GM23338 (cell line): ENCODE measurements around the gene CFAP53. TPM values are rescaled to one million over a fixed set of nuclear protein-coding genes. Genes with fewer than 3 reads are reported as not detected.

Experiments used
- ATAC-seq: fragments of 200-7000 bp; cut with Tn5 transposase; 3 replicates; pipeline ENCODE4 v1.9.1; 2020
- DNase-seq: peaks from one replicate; pipeline ENCODE4 v3.0.0-alpha.2; 2015; ENCODE audit warnings: low spot score
- H2AFZ ChIP-seq: fragments of 200-600 bp; sonication (generic); 2 replicates; pipeline ENCODE4 v1.8.0; 2016; ENCODE audit warnings: antibody characterized with exemption, mild to moderate bottlenecking, moderate library complexity
- H3F3A ChIP-seq: fragments of 200-600 bp; sonication (generic); replicated peaks from 2 replicates; pipeline ENCODE4 v1.8.0; 2017; ENCODE audit warnings: antibody characterized with exemption, mixed run types, low read depth
- H3K27ac ChIP-seq: fragments of 200-600 bp; sonication (generic); 2 replicates; pipeline ENCODE4 v1.6.1; 2016; ENCODE audit warnings: low read depth
- H3K27me3 ChIP-seq: fragments of 200-600 bp; sonication (generic); 2 replicates; pipeline ENCODE4 v1.8.0; 2016; ENCODE audit warnings: mild to moderate bottlenecking, mixed run types, moderate library complexity; ENCODE audit not compliant: insufficient read depth
- H3K36me3 ChIP-seq: fragments of 200-600 bp; sonication (generic); 2 replicates; pipeline ENCODE4 v1.8.0; 2016; ENCODE audit warnings: mild to moderate bottlenecking; ENCODE audit not compliant: insufficient read depth
- H3K4me1 ChIP-seq: fragments of 200-600 bp; sonication (generic); 2 replicates; pipeline ENCODE4 v1.8.0; 2016; ENCODE audit warnings: mild to moderate bottlenecking, moderate library complexity; ENCODE audit not compliant: insufficient read depth
- H3K4me2 ChIP-seq: fragments of 200-600 bp; sonication (generic); 2 replicates; pipeline ENCODE4 v1.7.1; 2017; ENCODE audit warnings: mixed run types
- H3K4me3 ChIP-seq: fragments of 200-600 bp; sonication (generic); 2 replicates; pipeline ENCODE4 v1.6.1; 2016; ENCODE audit warnings: mixed run types
- H3K79me2 ChIP-seq: fragments of 200-600 bp; sonication (generic); replicated peaks from 2 replicates; pipeline ENCODE4 v1.8.0; 2017; ENCODE audit warnings: mild to moderate bottlenecking; ENCODE audit not compliant: insufficient read depth
- H3K9me2 ChIP-seq: fragments of 200-600 bp; sonication (generic); 2 replicates; pipeline ENCODE4 v1.8.0; 2017; ENCODE audit not compliant: insufficient read depth
- H4K20me1 ChIP-seq: fragments of 200-600 bp; sonication (generic); replicated peaks from 2 replicates; pipeline ENCODE4 v1.8.0; 2017; ENCODE audit warnings: mild to moderate bottlenecking; ENCODE audit not compliant: insufficient read depth
- H3K27ac Mint-ChIP-seq: 2 replicates; pipeline ENCODE4 v1.8.0; 2020; ENCODE audit warnings: inconsistent platforms, mild to moderate bottlenecking, moderate library complexity, mixed read lengths
- H3K27me3 Mint-ChIP-seq: 3 replicates; pipeline ENCODE4 v1.8.0; 2022; ENCODE audit warnings: low read depth, mild to moderate bottlenecking, moderate library complexity, mixed read lengths, inconsistent platforms; ENCODE audit not compliant: insufficient read depth, poor library complexity
- H3K36me3 Mint-ChIP-seq: 3 replicates; pipeline ENCODE4 v1.8.0; 2021; ENCODE audit warnings: low read depth, mild to moderate bottlenecking, inconsistent platforms, moderate library complexity, mixed read lengths
- H3K4me1 Mint-ChIP-seq: 3 replicates; pipeline ENCODE4 v1.8.0; 2020; ENCODE audit warnings: mild to moderate bottlenecking, inconsistent platforms, mixed read lengths
- H3K4me3 Mint-ChIP-seq: 3 replicates; pipeline ENCODE4 v1.8.0; 2021; ENCODE audit warnings: moderate library complexity, mild to moderate bottlenecking, inconsistent platforms, mixed read lengths
- H3K9me3 Mint-ChIP-seq: 3 replicates; pipeline ENCODE4 v1.8.0; 2020; ENCODE audit warnings: moderate library complexity, mild to moderate bottlenecking, inconsistent platforms, mixed read lengths
- CREB1 ChIP-seq: fragments of 250-450 bp; sonication (Bioruptor Pico); IDR thresholded peaks from 2 replicates; pipeline ENCODE4 v1.5.0; 2020; ENCODE audit warnings: low read depth, mild to moderate bottlenecking, moderate library complexity
- ETS1 ChIP-seq: IDR thresholded peaks from 2 replicates; pipeline ENCODE4 v1.6.1; 2016; ENCODE audit warnings: antibody characterized with exemption
- EZH2 ChIP-seq: fragments of 200-600 bp; sonication (generic); IDR thresholded peaks from one replicate; pipeline ENCODE4 v1.8.0; 2017; ENCODE audit warnings: antibody characterized with exemption, mild to moderate bottlenecking, low read depth; ENCODE audit not compliant: unreplicated experiment
- EZH2phosphoT487 ChIP-seq: fragments of 200-600 bp; sonication (generic); IDR thresholded peaks from one replicate; pipeline ENCODE4 v1.8.1; 2018; ENCODE audit warnings: antibody characterized with exemption; ENCODE audit not compliant: unreplicated experiment
- JUNB ChIP-seq: IDR thresholded peaks from one replicate; pipeline ENCODE4 v1.6.1; 2016; ENCODE audit warnings: antibody characterized with exemption; ENCODE audit not compliant: unreplicated experiment
- NANOG ChIP-seq: IDR thresholded peaks from 2 replicates; pipeline ENCODE4 v1.6.1; 2016; ENCODE audit warnings: antibody characterized with exemption, borderline replicate concordance
- POLR2AphosphoS5 ChIP-seq: IDR thresholded peaks from 2 replicates; pipeline ENCODE4 v1.6.1; 2016; ENCODE audit warnings: antibody characterized with exemption, low read depth
- STAT1 ChIP-seq: IDR thresholded peaks from one replicate; pipeline ENCODE4 v1.6.1; 2016; ENCODE audit warnings: antibody characterized with exemption; ENCODE audit not compliant: unreplicated experiment
- ZNF114 ChIP-seq: fragments of 250-450 bp; sonication (Bioruptor Pico); IDR thresholded peaks from 2 replicates; pipeline ENCODE4 v1.5.0; 2020; ENCODE audit warnings: mild to moderate bottlenecking, moderate library complexity
- ZNF331 ChIP-seq: fragments of 250-450 bp; sonication (Bioruptor Pico); IDR thresholded peaks from 2 replicates; pipeline ENCODE4 v1.5.0; 2020; ENCODE audit warnings: low read depth, mild to moderate bottlenecking, moderate library complexity
- polyA plus RNA-seq: library from polyadenylated mRNA; unstranded; fragments of >200 nt; fragmentation: Nextera tagmentation; extraction: Ambion mirVana; gene quantifications from 2 replicates; pipeline ENCODE4 v1.2.1, GENCODE V29; 2016
- total RNA-seq: library from RNA; depleted of rRNA; stranded (reverse); fragments of >200 nt; shearing (Covaris generic); gene quantifications from 2 replicates; pipeline ENCODE4 v1.2.3, GENCODE V29; 2014
- TF ChIP-seq, protein P1 (sequence below): IDR thresholded peaks from one replicate; pipeline ENCODE4 v1.6.1; 2018; ENCODE audit warnings: antibody characterized with exemption; ENCODE audit not compliant: unreplicated experiment
- TF ChIP-seq, protein P2 (sequence below), 2 experiments: fragments of 200-600 bp in 1 of 2; sonication (generic) in 1 of 2; conservative IDR thresholded peaks; 2 replicates each; pipeline versions ENCODE4 v1.5.1 to v1.6.1; 2016 to 2017; ENCODE audit warnings: antibody characterized with exemption in 2 of 2, low read depth in 2 of 2, mild to moderate bottlenecking in 2 of 2, moderate library complexity in 1 of 2

The CFAP53 gene
- total and polyA plus RNA-seq, 2 experiments from 2014 or later = 0.71 TPM; not detected in 1

GRCh38 chr18:50313031-50313607 is 46.8 kb upstream of the CFAP53 start (continued):
- TF ChIP-seq, protein P1, sequence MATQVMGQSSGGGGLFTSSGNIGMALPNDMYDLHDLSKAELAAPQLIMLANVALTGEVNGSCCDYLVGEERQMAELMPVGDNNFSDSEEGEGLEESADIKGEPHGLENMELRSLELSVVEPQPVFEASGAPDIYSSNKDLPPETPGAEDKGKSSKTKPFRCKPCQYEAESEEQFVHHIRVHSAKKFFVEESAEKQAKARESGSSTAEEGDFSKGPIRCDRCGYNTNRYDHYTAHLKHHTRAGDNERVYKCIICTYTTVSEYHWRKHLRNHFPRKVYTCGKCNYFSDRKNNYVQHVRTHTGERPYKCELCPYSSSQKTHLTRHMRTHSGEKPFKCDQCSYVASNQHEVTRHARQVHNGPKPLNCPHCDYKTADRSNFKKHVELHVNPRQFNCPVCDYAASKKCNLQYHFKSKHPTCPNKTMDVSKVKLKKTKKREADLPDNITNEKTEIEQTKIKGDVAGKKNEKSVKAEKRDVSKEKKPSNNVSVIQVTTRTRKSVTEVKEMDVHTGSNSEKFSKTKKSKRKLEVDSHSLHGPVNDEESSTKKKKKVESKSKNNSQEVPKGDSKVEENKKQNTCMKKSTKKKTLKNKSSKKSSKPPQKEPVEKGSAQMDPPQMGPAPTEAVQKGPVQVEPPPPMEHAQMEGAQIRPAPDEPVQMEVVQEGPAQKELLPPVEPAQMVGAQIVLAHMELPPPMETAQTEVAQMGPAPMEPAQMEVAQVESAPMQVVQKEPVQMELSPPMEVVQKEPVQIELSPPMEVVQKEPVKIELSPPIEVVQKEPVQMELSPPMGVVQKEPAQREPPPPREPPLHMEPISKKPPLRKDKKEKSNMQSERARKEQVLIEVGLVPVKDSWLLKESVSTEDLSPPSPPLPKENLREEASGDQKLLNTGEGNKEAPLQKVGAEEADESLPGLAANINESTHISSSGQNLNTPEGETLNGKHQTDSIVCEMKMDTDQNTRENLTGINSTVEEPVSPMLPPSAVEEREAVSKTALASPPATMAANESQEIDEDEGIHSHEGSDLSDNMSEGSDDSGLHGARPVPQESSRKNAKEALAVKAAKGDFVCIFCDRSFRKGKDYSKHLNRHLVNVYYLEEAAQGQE = no peak
- TF ChIP-seq EZH2 = no peak
- TF ChIP-seq JUNB = no peak
- TF ChIP-seq ZNF114 = no peak
- no peak for TF ChIP-seq CREB1
- TF ChIP-seq ZNF331 (CRISPR knock-in tag) = no peak
- TF ChIP-seq STAT1 = no peak
- TF ChIP-seq POLR2AphosphoS5 = no peak
- TF ChIP-seq, protein P2, sequence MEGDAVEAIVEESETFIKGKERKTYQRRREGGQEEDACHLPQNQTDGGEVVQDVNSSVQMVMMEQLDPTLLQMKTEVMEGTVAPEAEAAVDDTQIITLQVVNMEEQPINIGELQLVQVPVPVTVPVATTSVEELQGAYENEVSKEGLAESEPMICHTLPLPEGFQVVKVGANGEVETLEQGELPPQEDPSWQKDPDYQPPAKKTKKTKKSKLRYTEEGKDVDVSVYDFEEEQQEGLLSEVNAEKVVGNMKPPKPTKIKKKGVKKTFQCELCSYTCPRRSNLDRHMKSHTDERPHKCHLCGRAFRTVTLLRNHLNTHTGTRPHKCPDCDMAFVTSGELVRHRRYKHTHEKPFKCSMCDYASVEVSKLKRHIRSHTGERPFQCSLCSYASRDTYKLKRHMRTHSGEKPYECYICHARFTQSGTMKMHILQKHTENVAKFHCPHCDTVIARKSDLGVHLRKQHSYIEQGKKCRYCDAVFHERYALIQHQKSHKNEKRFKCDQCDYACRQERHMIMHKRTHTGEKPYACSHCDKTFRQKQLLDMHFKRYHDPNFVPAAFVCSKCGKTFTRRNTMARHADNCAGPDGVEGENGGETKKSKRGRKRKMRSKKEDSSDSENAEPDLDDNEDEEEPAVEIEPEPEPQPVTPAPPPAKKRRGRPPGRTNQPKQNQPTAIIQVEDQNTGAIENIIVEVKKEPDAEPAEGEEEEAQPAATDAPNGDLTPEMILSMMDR (conservative IDR thresholded peaks at IDR 0.05; ENCODE audit: low read depth in 2 of 2) = no peak
- TF ChIP-seq NANOG = no peak
- no peak for TF ChIP-seq EZH2phosphoT487
- no peak for TF ChIP-seq ETS1

DNA sequence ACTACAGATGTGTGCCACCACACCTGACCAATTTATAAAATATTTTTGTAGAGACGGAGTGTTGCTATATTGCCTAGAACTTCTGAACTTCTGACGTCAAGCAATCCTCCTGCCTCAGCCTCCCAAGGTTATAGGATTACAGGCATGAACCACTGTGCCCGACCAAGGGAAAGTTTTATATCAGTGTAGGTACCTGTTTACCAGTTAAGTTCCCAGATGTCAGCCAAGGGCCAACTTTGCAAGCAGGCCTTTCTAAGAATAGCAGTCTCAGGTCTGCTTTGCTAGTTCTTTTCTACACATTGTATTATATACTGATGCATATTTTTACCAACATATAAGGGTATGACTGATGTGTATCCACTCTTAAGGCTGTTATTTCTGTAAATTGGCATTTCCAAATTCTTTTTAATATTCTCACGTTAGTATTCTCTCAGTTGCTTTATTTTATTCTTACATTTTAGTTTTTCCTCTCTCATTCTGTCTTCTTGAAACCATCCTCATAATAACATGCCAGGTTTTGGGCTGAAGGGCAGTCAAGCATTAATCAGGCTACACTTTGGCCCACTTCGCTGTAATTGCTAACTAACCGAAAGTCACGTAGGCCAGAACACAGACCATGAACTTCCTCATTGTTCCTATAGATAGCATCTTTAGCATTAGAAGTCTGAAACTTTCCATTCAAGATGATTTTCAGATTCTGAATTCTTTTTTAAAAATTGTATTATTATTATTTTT is 46.2 kb upstream of the CFAP53 start:
- H3K4me2 ChIP-seq = no peak overlapping the region
- peaks cover 15% of the 10 kb centered on the region for H3K27me3 ChIP-seq
- no peaks in the 10 kb centered on the region for H4K20me1 ChIP-seq
- H3K27ac ChIP-seq = no peak overlapping the region
- no peaks in the 10 kb centered on the region for H3K36me3 Mint-ChIP-seq
- no peak overlapping the region for H3K4me3 ChIP-seq
- no peaks in the 10 kb centered on the region for H3K4me1 Mint-ChIP-seq
- H3K9me3 Mint-ChIP-seq = no peaks in the 10 kb centered on the region; the same call in 2 of the 3 replicates
- H3K4me1 ChIP-seq = no peaks in the 10 kb centered on the region
- no peak for DNase-seq
- H2AFZ ChIP-seq = no peak overlapping the region
- ATAC-seq = no peak
- no peak overlapping the region for H3K4me3 Mint-ChIP-seq
- H3K9me2 ChIP-seq = no peaks in the 10 kb centered on the region
- no peaks in the 10 kb centered on the region for H3K36me3 ChIP-seq
- no peaks in the 10 kb centered on the region for H3K79me2 ChIP-seq
- no peaks in the 10 kb centered on the region for H3F3A ChIP-seq
- peaks cover 6% of the 10 kb centered on the region for H3K27me3 Mint-ChIP-seq
- no peak overlapping the region for H3K27ac Mint-ChIP-seq
- TF ChIP-seq ZNF114 = no peak
- no peak for TF ChIP-seq JUNB
- no peak for TF ChIP-seq ZNF331 (CRISPR knock-in tag)
- TF ChIP-seq NANOG = no peak
- no peak for TF ChIP-seq POLR2AphosphoS5
